WTC11 (cell line): ENCODE measurements around the gene COG6. TPM values are rescaled to one million over a fixed set of nuclear protein-coding genes. Genes with fewer than 3 reads are reported as not detected.
A peak's percentile ranks its signal among the peaks of the same experiment; 100 is the strongest.

Source experiments
- ATAC-seq: fragments of 200-7000 bp; cut with Tn5 transposase; 2 replicates; pipeline ENCODE4 v1.10.0; 2021; ENCODE audit warnings: mild to moderate bottlenecking, moderate library complexity
- CTCF ChIA-PET: fragments of 300-600 bp; sonication (Branson Sonifier 250); formaldehyde crosslinking; loops from one replicate; lab custom pipeline; 2021; ENCODE audit warnings: antibody characterized with exemption; lab: Charles Lee
- POLR2A ChIA-PET: fragments of 350-600 bp; sonication (Branson Sonifier 250); formaldehyde crosslinking; loops from one replicate; lab custom pipeline; 2021; ENCODE audit warnings: antibody characterized with exemption; lab: Charles Lee
- DNase-seq: peaks from one replicate; pipeline ENCODE4 v3.0.0; 2021; ENCODE audit warnings: low spot score
- H3K27ac Mint-ChIP-seq: 2 replicates; pipeline ENCODE4 v1.8.0; 2021; ENCODE audit warnings: mixed read lengths
- H3K27me3 Mint-ChIP-seq: 2 replicates; pipeline ENCODE4 v1.8.0; 2021; ENCODE audit warnings: low read depth, mild to moderate bottlenecking, moderate library complexity, mixed read lengths
- H3K36me3 Mint-ChIP-seq: 2 replicates; pipeline ENCODE4 v1.8.0; 2021; ENCODE audit warnings: mixed read lengths
- H3K4me1 Mint-ChIP-seq: 2 replicates; pipeline ENCODE4 v1.8.0; 2022; ENCODE audit warnings: mixed read lengths
- H3K4me3 Mint-ChIP-seq: 2 replicates; pipeline ENCODE4 v1.8.0; 2021; ENCODE audit warnings: mild to moderate bottlenecking, moderate library complexity, mixed read lengths
- H3K9me3 Mint-ChIP-seq: 2 replicates; pipeline ENCODE4 v1.8.0; 2021; ENCODE audit warnings: mixed read lengths
- CBFB ChIP-seq: sonication (generic); formaldehyde crosslinking; IDR thresholded peaks from 2 replicates; pipeline ENCODE4 v1.8.1; 2022; ENCODE audit warnings: mild to moderate bottlenecking, low read depth, missing genetic modification reagents
- ELF4 ChIP-seq: sonication (generic); formaldehyde crosslinking; IDR thresholded peaks from 2 replicates; pipeline ENCODE4 v1.8.1; 2022; ENCODE audit warnings: low read depth, mild to moderate bottlenecking, moderate library complexity, missing genetic modification reagents
- ETV6 ChIP-seq: sonication (generic); formaldehyde crosslinking; IDR thresholded peaks from 2 replicates; pipeline ENCODE4 v1.8.1; 2022; ENCODE audit warnings: mild to moderate bottlenecking, missing genetic modification reagents
- FOXP1 ChIP-seq: sonication (generic); formaldehyde crosslinking; IDR thresholded peaks from 2 replicates; pipeline ENCODE4 v1.8.0; 2022; ENCODE audit warnings: missing genetic modification reagents, mild to moderate bottlenecking, moderate library complexity, borderline replicate concordance
- GABPB1 ChIP-seq: sonication (generic); formaldehyde crosslinking; IDR thresholded peaks from 2 replicates; pipeline ENCODE4 v1.8.1; 2023; ENCODE audit warnings: mild to moderate bottlenecking, missing genetic modification reagents
- HMGA2 ChIP-seq: fragments of 250-450 bp; sonication (Bioruptor Pico); IDR thresholded peaks from 2 replicates; pipeline ENCODE4 v1.4.0; 2021; ENCODE audit warnings: mild to moderate bottlenecking, moderate library complexity
- HMGXB4 ChIP-seq: sonication (generic); formaldehyde crosslinking; IDR thresholded peaks from 2 replicates; pipeline ENCODE4 v1.8.1; 2023; ENCODE audit warnings: mild to moderate bottlenecking, moderate library complexity, missing genetic modification reagents
- IRF1 ChIP-seq: sonication (generic); formaldehyde crosslinking; IDR thresholded peaks from 2 replicates; pipeline ENCODE4 v1.8.0; 2023; ENCODE audit warnings: missing genetic modification reagents
- NFYB ChIP-seq: sonication (generic); formaldehyde crosslinking; conservative IDR thresholded peaks from 2 replicates; pipeline ENCODE4 v1.8.0; 2022; ENCODE audit warnings: low read depth, missing genetic modification reagents
- PREB ChIP-seq: sonication (generic); formaldehyde crosslinking; IDR thresholded peaks from 2 replicates; pipeline ENCODE4 v1.8.1; 2022; ENCODE audit warnings: mild to moderate bottlenecking, missing genetic modification reagents, moderate library complexity, borderline replicate concordance
- SMAD3 ChIP-seq: sonication (generic); formaldehyde crosslinking; IDR thresholded peaks from 2 replicates; pipeline ENCODE4 v1.8.0; 2022; ENCODE audit warnings: missing genetic modification reagents, mild to moderate bottlenecking, borderline replicate concordance
- STAT6 ChIP-seq: sonication (generic); formaldehyde crosslinking; conservative IDR thresholded peaks from 2 replicates; pipeline ENCODE4 v1.8.1; 2023; ENCODE audit warnings: mild to moderate bottlenecking, low read depth, missing genetic modification reagents, moderate library complexity
- ZMAT4 ChIP-seq: fragments of 250-450 bp; sonication (Bioruptor Pico); IDR thresholded peaks from 2 replicates; pipeline ENCODE4 v1.9.0; 2021; ENCODE audit warnings: mild to moderate bottlenecking
- ZNF121 ChIP-seq: sonication (generic); formaldehyde crosslinking; IDR thresholded peaks from 2 replicates; pipeline ENCODE4 v1.8.0; 2023; ENCODE audit warnings: missing genetic modification reagents
- ZNF219 ChIP-seq: sonication (generic); formaldehyde crosslinking; IDR thresholded peaks from 2 replicates; pipeline ENCODE4 v1.8.0; 2023; ENCODE audit warnings: missing genetic modification reagents, mild to moderate bottlenecking, borderline replicate concordance
- ZNF232 ChIP-seq: sonication (generic); formaldehyde crosslinking; IDR thresholded peaks from 2 replicates; pipeline ENCODE4 v1.8.0; 2022; ENCODE audit warnings: mild to moderate bottlenecking, missing genetic modification reagents
- ZNF396 ChIP-seq: fragments of 250-450 bp; sonication (Bioruptor Pico); IDR thresholded peaks from 2 replicates; pipeline ENCODE4 v1.8.0; 2021; ENCODE audit warnings: mild to moderate bottlenecking, moderate library complexity, borderline replicate concordance
- total RNA-seq: library from RNA; stranded (reverse); gene quantifications from 3 replicates; pipeline ENCODE4 v1.2.3, GENCODE V29; 2021
- TF ChIP-seq, protein P1 (sequence below): sonication (generic); formaldehyde crosslinking; IDR thresholded peaks from 2 replicates; pipeline ENCODE4 v1.8.1; 2023; ENCODE audit warnings: mild to moderate bottlenecking, missing genetic modification reagents, moderate library complexity

The COG6 gene
- total RNA-seq, 1 experiment from 2014 or later, result 23.0 TPM

- H3K4me3 Mint-ChIP-seq, result no peak overlapping the region
- ChIA-PET POLR2A (interaction anchor here (0.5 kb wide), 1 partner anchor 702 kb away, joined by 5 read pairs; no protein-coding TSS in a partner anchor), CTCF (interaction anchor here (1.2 to 1.6 kb wide), 2 partner anchors 77 to 1084 kb away, joined by 3 read pairs; no protein-coding TSS in a partner anchor)
- H3K4me1 Mint-ChIP-seq, result no peaks in the 10 kb centered on the region
- ATAC-seq (no peak), DNase-seq (no peak)
- H3K27me3 Mint-ChIP-seq, result no peaks in the 10 kb centered on the region
- H3K27ac Mint-ChIP-seq, result peak overlapping the region; percentile 8
- H3K9me3 Mint-ChIP-seq, result no peaks in the 10 kb centered on the region
- H3K36me3 Mint-ChIP-seq, result peaks cover 1% of the 10 kb centered on the region; the same call in 1 of the 2 replicates
- TF ChIP-seq ZNF396 (CRISPR knock-in tag) (no peak), ELF4 (CRISPR knock-in tag) (no peak), ZMAT4 (no peak)
Observed at GRCh38 chr13:39692660-39693438, 37.4 kb downstream of the COG6 start.

- no peak overlapping the region for H3K4me3 Mint-ChIP-seq
- CTCF ChIA-PET, result no interaction called here
- DNase-seq, result no peak
Observed at GRCh38 chr13:39699274-39699673, 43.8 kb downstream of the COG6 start.

More at GRCh38 chr13:39699274-39699673, 43.8 kb downstream of the COG6 start:
- TF ChIP-seq ZNF121 (CRISPR knock-in tag) (no peak), ETV6 (CRISPR knock-in tag) (no peak), NFYB (CRISPR knock-in tag) (no peak), ZNF219 (CRISPR knock-in tag) (no peak), PREB (CRISPR knock-in tag) (no peak), CBFB (CRISPR knock-in tag) (no peak), IRF1 (CRISPR knock-in tag) (no peak), SMAD3 (no peak), HMGXB4 (CRISPR knock-in tag) (no peak), ZNF232 (no peak), GABPB1 (no peak), STAT6 (CRISPR knock-in tag) (no peak), FOXP1 (CRISPR knock-in tag) (no peak), HMGA2 (CRISPR knock-in tag) (no peak)
- TF ChIP-seq, protein P1, sequence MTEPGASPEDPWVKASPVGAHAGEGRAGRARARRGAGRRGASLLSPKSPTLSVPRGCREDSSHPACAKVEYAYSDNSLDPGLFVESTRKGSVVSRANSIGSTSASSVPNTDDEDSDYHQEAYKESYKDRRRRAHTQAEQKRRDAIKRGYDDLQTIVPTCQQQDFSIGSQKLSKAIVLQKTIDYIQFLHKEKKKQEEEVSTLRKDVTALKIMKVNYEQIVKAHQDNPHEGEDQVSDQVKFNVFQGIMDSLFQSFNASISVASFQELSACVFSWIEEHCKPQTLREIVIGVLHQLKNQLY, result no peak
- Mint-ChIP-seq H3K27ac (no peak overlapping the region), H3K9me3 (no peaks in the 10 kb centered on the region), H3K4me1 (no peaks in the 10 kb centered on the region), H3K27me3 (no peaks in the 10 kb centered on the region), H3K36me3 (no peaks in the 10 kb centered on the region)
- ATAC-seq, result no peak
- POLR2A ChIA-PET, result no interaction called here
